Stimulated activated CD4-positive, alpha-beta T cell treated with anti-CD3 and anti-CD28 coated beads, Interleukin-12 subunit alpha, Interleukin-12 subunit beta, amount 100 ng/mL, for 48 hours (primary cell): ENCODE results near the gene CNOT6.

Experiments used
- DNase-seq, 3 donors: peaks; one replicate each; pipeline ENCODE4 v3.0.0-alpha.2; 2020; ENCODE audit warnings: low read depth in 2 of 3, low spot score in 1 of 3

Gene CNOT6

DNA sequence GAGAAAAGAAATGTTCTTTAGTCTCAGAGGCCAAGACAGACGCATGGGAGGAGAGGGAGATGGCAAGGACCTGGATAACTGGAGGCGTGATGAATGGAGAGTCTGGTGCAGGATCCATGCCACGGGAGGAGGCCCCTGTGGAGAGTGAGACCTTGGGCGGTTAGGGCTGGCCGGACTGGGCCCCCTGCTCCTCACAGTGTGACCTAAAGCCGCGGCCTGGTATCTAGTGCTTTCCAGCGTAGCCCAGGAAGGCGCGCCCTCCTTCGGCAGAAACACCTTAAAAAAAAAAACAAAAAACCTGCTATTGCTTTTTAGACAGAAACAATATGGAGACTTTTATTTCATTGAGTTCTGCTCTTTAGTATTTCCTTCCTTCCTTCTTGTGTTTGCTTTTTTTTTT is 64.1 kb downstream of the CNOT6 start:
- no peak for DNase-seq

DNA sequence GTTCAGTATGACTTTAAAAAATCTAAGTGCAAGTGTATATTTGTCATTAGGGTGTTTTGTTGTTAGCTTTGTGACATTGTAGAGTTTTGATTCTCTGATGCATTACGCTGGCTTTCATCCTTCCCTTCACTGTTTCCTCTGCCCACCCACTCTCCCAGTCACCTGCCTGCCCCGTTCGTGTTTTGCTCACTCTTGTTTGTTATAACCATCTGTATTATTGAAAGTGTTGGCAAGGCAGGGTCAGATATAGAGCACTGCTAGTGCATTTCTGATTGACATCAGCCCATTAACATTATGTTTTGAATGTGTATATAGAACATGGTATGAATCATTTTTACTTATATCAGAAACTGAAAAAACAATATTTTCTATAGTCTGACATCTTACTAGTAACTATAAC is 69.8 kb downstream of the CNOT6 start:
- DNase-seq: no peak

DNA sequence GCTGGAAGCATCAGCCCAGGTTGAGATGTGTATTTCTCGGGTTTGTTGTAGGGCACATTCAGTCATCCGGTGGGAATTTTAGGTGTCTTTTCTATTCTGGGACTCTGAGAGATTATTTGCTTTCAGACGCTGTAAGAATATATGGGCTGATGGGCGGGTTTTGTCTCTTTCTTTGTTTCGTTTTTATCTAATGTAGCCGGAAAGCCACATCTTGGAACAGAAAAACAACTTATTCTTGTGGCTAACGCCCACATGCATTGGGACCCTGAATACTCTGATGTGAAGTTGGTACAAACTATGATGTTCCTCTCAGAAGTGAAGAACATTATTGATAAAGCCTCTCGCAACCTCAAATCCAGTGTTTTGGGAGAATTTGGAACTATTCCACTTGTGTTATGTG is 74.7 kb downstream of the CNOT6 start:
- no peak for DNase-seq

DNA sequence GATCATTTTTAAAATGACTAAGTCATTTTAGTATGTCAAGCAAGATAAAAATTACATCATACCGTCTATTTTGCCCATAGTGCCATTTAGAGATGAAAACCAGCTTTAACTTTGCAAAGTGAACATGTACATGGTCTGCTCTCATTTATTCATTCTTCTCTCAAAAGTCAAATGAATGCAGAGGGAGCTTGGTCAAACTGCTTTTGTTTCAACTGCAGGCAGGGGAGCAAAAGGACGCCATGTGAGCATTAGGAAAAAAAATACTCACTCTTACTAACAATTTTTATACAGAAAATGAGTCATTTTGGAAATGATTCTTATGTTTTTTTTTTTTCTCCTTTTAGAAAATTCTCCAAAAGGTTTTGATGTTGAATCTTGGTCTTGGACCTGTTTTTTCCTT is 81.4 kb downstream of the CNOT6 start:
- no peak for DNase-seq

DNA sequence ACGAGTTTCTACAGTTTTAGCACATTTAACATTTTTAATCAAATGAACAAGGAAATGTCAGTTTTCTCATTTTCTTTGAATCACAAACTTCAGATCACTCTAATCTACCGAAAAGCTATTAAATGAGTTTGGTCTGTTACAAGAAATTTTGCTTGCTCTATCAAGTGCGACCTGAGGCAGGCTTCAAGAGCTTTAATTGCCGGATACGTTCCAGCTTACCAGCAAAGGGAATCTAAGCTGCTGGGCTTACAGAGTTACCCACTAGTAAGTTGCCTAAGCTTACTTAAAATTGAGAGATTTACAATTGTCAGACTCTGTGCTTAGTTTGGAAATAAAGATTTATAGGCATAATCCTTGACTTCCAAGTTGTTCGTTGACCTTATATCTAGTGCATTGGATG is 86.5 kb downstream of the CNOT6 start:
- no peak for DNase-seq

DNA sequence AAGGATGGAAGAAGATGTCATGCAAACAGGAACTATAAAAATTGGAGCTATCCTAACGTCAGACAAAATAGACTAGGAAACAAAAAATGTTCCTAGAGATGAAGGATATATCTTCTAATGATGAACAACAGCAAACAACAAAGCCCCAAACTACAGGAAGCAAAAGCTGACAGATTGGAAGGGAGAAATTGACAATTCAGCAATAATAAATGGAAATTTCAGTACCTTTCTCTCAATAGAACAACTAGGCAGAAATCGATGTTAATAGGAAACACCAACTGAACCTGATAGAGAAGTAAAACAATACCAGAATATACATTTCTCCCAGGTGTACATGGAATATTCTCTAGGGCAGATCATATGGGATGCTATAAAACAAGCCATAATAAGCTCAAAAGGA is 89.6 kb downstream of the CNOT6 start:
- DNase-seq: no peak

DNA sequence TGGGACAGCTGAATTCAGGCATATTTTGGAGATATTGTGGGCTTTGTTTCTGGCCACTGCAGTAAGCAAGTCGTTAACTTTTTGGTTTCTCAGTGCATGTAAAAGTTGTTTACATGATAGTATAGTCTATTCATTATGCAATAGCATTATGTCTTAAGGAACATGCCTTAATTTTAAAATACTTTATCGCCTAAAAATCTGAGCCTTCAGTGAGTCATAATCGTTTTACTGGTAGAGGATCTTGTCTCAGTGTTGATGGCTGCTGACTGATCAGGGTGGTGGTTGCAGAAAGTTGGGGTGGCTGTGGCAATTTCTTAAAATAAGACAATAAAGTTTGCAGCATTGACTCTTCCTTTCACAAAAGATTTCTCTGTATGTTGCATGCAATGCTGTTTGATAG is 92.0 kb downstream of the CNOT6 start:
- DNase-seq: no peak

DNA sequence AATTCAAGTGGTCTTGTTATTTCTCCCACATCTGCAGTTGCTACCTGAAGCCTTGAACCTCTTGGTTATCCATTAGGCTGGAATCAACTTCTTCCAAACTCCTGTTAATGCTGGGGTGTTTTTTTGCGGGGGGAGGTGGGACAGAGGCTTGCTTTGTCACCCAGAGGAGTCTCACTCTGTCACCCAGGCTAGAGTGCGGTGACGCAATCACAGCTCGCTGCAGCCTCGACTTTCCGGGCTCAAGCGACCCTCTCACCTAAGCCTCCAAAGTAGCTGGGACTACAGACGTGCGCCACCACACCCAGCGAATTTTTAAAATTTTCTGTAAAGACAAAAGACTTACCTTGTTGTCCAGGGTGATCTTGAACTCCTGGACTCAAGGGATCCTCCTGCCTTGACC is 92.7 kb downstream of the CNOT6 start:
- no peak for DNase-seq

DNA sequence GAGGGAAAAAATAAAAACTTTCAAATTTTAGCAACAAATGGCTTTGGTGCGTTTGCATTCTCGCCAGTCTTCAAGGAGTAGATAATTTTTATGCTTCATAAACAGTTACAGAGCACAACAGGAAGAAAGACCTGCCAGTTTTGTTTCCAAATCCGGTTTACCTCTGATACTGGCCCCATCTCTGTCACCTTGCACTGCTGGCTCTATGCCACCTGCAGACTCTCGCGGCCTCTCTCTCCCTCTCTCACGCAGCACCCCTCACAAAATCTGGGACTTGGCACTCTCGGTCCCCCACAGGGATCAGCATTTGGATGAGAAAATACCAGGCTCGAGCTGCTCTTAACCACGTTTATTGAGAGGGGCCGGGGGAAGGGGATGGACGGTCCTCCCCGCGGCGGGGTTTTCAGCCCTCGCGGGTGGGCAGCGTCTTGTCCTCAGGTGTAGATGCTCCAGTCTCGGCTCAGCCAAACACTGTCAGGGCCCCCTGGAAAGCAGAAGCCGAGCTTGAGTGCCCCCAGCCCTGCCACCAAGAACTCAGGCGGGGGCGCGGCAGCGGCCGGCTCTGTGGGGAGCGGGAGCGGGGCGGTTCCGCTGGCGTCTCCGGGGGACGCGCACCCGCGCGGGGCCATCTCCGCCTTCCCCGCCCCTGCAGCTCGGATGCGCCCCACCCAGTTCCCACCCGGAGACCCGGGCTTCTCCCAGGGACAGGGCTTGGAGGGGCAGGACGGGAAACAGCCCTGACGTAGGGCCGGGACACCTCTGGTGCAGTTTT is 95.8 kb downstream of the CNOT6 start:
- DNase-seq: no peak

DNA sequence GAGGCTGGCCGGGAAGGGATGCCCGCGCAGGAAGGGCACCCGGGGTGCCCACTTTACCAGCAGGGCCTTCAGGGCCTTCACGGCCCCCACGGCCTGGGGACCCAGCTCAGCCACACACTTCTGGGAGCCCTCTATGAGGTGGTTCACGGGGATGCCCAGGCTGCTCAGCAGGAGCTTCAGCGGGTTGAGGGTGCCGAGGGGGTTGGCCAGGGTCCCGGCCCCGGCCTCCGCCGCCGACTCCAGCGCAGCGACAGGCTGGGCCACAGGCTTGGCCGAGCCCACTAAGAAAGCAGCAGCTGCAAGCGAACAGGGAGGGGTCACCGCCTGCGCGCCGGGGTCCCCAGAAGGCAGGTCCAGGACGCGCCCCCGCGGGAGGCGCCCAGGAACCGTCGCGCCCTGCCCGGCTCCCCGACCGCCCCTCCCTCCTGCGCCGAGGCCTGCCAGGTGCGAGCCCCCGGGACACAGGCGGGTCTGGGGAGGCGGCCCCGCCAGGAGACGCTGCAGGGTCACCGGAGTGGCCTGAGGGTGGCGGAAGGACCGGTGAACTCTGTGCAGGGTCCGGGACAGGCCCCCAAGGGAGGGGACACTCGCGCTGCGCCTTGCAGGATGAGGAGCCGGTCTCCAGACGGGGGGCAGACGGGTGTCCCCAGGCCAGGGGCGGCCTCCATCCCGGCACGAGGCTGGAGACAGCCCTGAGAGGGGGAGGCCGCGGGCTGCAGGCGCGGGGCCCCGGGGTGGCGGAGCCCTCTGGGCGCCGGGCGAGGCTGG is 96.5 kb downstream of the CNOT6 start:
- DNase-seq: no peak

DNA sequence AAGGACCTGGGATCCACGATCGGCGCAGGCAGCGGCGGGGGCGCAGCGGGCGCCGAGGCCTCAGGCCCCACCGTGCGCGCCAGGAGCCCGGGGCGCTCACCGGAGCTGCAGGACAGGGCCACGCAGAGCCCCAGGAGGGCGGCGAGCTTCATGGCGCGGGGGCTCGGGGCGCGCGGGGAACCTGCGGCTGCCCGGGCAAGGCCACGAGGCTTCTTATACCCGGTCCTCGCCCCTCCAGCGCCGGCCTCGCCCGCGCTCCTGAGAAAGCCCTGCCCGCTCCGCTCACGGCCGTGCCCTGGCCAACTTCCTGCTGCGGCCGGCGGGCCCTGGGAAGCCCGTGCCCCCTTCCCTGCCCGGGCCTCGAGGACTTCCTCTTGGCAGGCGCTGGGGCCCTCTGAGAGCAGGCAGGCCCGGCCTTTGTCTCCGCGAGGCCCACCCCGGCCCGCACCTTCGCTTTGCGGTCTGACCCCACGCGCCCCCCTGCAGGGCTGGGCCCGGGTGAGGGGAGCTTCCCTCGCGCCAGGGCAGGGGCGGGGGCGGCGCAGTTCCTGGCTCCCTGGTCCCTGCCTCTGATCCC is 97.2 kb downstream of the CNOT6 start, which contains the start of gene SCGB3A1:
Gene SCGB3A1 (minus strand): TSS at position 189 of the 577 bp plus-strand sequence. CDS start 37 bp downstream, at position 152.
- no peak for DNase-seq

DNA sequence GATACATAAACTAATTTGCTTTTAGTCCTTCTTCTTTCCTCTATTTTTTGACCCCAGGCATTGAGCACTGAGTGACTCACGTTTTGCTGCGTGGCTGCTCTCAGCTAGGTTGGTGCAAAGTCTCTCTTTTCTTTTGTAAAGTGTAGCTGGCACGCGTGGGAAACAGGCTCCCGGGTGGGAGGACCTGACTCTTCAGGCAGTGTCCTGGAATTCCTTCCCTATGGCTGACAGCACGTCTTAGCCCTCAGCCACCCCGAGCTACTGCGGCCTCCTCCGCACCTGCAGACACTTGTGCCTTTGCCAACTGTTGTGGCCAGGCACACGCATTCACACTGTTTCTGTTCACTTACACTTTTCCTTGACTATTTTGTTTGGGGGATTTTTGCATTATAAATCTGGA is 98.0 kb downstream of the CNOT6 start:
- DNase-seq: no peak

DNA sequence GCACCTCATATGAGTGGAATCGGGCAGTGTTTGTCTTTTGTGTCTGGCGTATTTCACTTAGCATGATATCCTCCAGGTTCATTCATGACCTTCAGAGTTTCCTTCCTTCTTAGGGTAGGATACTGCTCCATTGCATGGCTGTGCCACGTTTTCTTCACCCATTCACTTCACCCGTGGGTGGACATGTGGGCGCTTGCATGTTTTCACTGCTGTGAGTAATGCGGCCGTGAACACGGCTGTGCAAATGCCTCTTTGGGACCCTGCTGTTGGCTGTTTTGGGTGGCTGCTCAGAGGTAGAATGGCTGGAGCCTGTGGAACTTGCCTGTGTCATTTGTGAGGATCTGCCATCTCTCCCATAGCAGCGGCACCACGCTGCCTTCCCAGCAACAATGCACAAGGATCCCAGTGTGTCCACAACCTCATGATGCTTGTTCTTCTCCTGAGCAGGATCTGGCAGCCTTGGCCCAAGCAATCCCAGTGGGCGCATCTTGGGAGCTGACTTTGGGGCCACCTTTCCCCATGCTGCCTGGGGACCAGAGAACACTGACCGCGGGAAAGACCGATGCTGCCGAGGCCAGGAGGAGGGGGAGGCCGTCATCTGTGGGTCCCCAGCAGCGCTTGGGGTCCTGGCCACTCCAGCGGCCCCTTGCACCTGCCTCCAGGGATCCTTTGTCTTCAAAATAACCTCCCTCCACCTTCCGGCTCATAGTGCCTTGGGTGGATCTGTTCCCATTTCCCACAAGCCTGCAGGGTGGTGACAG is 99.4 kb downstream of the CNOT6 start:
- no peak for DNase-seq

DNA sequence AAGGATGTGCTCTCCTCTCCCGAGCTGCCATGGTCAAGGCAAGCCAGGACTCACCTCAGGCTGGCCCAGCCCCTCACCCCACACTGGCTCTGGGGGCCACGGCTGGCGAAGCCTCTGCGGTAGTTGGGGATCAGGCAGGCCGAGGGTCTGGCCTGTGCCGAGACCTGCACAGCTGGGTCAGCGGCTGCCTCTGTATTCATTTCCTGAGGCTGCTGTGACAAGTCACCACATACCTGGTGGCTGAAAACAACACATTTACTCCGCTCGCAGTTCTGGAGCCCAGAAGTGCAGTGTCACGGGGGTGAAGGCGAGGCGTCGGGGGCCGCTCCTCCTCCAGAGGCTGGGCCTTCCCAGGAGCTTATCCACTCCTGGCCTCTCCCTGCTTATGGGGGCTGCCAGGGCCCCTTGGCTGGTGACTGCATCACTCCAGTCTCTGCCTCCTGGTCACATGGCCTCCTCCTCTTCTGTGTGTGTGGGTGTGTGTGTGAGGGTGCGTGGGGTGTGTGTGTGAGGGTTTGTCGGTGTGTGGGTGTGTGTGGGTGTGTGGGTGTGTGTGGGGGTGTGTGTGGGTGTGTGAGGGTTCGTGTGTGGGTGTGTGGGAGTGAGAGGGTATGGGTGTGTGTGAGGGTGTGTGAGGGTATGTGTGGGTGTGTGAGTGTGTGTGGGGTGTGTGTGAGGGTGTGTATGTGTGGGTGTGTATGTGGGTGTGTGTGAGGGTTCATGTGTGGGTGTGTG is 100.3 kb downstream of the CNOT6 start:
- DNase-seq: no peak

DNA sequence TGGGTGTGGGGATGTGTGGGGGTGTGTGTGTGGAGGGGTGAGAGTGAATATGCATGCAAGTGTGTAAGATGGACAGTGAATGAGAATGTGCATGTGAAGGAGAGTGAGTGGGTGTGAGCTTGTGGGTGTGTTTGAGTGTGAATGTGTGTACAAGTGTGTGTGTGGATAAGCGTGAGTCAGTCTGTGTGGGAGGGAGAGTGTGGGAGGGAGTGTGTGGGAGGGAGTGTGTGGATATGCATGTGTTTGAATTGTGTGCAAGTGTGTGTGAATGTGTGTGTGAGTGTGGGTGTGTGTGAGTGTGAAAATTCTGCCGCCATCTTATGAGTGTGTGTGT is 100.8 kb downstream of the CNOT6 start:
- DNase-seq: no peak

DNA sequence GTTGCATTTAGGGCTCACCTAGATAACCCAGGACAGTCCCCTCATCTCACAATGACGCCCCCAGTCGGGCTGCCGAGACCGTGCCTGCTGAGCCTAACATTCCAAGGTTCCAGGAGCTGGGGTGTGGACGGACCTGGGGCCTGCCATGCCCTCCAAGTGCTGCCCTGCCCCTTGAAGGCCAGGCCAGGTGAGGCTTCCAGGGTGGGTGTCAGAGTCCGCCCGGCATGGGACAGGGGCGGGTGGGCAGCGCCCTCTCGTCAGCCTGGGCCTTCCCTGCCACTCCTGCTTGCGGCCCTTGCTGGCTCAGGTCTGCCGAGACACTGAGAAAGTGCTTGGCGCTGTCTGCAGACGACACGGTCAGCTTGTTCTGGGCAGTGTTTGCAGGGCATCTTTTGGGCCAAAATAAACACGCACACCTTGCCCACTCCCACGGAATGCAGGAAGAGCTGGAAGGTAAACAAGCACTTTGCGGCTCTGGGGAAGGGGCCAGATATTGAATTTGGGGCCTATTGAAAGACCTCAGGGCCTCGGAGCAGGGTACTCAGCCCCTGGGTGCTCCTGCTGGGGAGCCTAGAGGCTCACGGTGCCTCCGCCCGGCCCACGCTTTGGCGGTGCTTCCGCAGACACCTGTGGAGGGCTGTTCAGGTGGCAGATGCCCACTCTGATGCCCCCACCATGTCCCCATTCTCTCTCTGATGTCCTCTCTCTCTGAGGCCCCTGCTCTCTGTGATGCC is 101.4 kb downstream of the CNOT6 start:
- no peak for DNase-seq

DNA sequence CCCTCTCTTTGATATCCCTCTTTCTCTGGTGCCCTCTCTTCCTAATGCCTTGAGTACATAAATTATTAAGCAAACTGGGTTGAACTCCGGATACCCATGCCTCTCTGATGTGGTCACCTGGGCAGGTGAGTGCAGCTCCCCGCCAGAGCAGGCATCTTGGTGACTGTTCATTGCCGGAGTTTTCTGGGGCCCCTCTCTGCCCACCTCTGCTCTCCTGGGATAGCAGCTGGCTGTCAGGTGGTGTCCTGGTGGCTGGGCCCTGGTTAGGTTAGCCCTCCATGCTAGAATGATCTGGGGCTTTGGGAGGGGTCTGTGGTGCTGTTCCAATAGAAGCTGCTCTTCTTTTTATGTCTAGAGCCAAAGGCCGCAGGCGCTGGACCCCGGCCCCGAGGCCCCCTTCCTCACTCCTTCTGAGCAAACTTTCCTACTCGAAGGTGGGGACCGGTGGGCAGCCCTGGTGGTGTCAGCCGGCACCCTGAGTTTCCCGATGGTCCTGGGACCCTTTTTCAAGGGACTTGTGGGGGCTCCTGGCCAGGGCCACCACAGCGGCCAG is 102.0 kb downstream of the CNOT6 start:
- no peak for DNase-seq

DNA sequence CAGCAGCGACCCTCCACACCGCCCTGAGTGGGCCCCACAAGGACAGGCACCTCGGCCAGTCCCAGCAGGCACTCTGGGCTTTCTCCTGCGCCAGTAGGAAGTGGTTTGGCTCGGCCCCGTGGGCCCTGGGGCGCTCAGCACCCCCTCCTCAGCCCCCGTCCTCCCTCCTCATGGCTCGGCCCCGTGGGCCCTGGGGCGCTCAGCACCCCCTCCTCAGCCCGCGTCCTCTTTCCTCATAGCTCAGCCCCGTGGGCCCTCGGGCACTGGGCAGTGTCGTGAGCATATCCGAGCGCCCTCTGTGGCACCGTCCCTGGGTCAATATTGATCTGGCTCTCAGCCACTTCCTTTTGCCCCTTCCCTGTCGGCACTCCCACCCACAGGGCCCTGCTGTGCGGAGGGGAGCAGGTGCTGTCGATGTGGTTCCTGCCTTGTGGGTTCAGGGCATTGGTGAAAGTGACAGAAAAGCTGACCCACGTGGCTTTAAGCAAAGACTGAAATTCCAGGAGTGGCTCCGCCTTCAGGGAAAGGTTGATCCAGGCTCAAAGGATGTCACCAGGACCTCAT is 102.6 kb downstream of the CNOT6 start:
- DNase-seq: no peak

DNA sequence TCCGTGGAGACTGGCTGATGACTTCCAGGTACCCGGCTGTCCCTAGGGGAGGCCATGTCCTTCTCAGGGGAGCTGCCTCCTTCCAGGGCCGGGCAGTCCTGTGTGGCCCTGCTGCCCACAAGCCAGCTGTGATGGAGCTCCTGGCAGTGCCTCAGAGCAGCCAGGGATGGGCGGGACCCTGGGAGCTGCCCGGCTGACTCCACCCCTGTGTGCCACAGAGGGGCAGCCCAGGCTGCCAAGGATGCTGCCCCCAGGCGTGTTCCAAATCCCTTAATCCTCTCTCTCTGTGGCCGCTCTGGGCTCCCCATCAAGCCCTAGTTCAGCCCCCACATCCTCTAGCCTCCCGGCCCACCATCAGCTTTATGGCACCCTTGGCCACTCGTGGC is 104.1 kb downstream of the CNOT6 start:
- no peak for DNase-seq
